Fibroblast of lung (primary cell): ENCODE data around the gene ACER3.

ENCODE experiments used
- EZH2 ChIP-seq: IDR thresholded peaks from 2 replicates; pipeline ENCODE4 v1.5.1; 2012; ENCODE audit warnings: low read length, control low read depth, mild to moderate bottlenecking; ENCODE audit errors: missing control alignments
- TF ChIP-seq, protein P1 (sequence below), 2 donors: IDR thresholded peaks in 1 of 2; conservative IDR thresholded peaks in 1 of 2; 1 replicate in 1 of 2; 2 replicates in 1 of 2; pipeline ENCODE4 v1.5.1; 2011 to 2012; ENCODE audit warnings: low read length in 2 of 2, control low read depth in 1 of 2, inconsistent platforms in 1 of 2, low read depth in 1 of 2, mild to moderate bottlenecking in 1 of 2

GRCh38 chr11:76891285-76891684 lies 30.6 kb downstream of the ACER3 start:
- TF ChIP-seq, protein P1, sequence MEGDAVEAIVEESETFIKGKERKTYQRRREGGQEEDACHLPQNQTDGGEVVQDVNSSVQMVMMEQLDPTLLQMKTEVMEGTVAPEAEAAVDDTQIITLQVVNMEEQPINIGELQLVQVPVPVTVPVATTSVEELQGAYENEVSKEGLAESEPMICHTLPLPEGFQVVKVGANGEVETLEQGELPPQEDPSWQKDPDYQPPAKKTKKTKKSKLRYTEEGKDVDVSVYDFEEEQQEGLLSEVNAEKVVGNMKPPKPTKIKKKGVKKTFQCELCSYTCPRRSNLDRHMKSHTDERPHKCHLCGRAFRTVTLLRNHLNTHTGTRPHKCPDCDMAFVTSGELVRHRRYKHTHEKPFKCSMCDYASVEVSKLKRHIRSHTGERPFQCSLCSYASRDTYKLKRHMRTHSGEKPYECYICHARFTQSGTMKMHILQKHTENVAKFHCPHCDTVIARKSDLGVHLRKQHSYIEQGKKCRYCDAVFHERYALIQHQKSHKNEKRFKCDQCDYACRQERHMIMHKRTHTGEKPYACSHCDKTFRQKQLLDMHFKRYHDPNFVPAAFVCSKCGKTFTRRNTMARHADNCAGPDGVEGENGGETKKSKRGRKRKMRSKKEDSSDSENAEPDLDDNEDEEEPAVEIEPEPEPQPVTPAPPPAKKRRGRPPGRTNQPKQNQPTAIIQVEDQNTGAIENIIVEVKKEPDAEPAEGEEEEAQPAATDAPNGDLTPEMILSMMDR (conservative IDR thresholded peaks at IDR 0.05 in 1 of 2, IDR thresholded peaks at IDR 0.05 in 1 of 2; ENCODE audit: low read depth in 1 of 2, low read length in 2 of 2), result no peak
- no peak for TF ChIP-seq EZH2
